SU-DHL-6 (cell line): ENCODE results near the gene FHOD3.

Source experiments
- EZH2phosphoT487 ChIP-seq: fragments of 200-600 bp; sonication (generic), shearing (Covaris generic); conservative IDR thresholded peaks from 2 replicates; pipeline ENCODE4 v1.6.1; 2018; ENCODE audit warnings: mild to moderate bottlenecking, antibody characterized with exemption, low read length, moderate library complexity, mixed read lengths
- TF ChIP-seq, protein P1 (sequence below): fragments of 200-600 bp; sonication (generic); IDR thresholded peaks from one replicate; pipeline ENCODE4 v1.5.1; 2017; ENCODE audit warnings: antibody characterized with exemption, mild to moderate bottlenecking, low read length, moderate library complexity; ENCODE audit not compliant: insufficient read depth, poor library complexity, severe bottlenecking

DNA sequence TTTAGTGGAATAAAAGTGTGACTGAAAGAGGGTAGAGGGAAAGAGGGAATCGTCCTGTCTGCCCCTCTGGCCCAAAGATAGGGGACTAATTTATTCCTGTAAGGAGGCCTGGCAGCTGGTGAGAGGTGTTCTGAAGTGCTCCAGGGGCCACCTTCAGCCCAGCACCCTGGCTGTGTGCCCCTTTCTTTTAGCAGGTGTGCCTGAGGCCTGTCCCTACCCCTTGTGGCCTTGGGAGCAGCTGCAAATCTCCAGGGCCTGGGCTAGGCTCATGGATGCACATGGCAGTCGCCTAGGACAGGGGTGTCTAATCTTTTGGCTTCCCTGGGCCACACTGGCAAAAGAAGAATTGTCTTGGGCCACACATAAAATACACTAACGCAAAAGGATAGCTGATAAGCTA is 37.3 kb downstream of the FHOD3 start:
- TF ChIP-seq, protein P1, sequence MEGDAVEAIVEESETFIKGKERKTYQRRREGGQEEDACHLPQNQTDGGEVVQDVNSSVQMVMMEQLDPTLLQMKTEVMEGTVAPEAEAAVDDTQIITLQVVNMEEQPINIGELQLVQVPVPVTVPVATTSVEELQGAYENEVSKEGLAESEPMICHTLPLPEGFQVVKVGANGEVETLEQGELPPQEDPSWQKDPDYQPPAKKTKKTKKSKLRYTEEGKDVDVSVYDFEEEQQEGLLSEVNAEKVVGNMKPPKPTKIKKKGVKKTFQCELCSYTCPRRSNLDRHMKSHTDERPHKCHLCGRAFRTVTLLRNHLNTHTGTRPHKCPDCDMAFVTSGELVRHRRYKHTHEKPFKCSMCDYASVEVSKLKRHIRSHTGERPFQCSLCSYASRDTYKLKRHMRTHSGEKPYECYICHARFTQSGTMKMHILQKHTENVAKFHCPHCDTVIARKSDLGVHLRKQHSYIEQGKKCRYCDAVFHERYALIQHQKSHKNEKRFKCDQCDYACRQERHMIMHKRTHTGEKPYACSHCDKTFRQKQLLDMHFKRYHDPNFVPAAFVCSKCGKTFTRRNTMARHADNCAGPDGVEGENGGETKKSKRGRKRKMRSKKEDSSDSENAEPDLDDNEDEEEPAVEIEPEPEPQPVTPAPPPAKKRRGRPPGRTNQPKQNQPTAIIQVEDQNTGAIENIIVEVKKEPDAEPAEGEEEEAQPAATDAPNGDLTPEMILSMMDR = no peak
- no peak for TF ChIP-seq EZH2phosphoT487
